ENCODE results near the gene GPR37. TPM values are rescaled to one million over a fixed set of nuclear protein-coding genes. Genes with fewer than 3 reads are reported as not detected.

The GPR37 gene
- total RNA-seq, 1 donor from 2014 or later: 0.21 TPM

DNA sequence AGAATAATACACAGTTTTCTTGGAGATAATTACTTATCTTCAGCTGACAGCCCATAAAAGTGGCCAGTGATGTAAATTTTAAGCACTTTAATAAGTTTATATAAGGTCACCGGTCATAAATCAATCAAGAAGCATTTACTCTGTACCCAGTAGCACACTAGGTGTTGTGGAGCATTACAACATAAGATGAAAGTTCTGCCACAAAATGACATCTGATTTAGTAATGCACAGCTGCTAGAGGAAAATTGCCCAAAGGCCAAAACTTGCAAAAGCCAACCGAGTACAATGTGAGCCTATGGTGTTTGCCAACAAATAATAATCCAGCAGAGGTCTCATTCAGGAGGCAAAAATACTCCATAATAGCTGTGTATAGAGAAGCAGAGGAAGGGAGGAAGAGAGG is 63.6 kb downstream of the GPR37 start:
- Histone ChIP-seq H3K27ac (no peak overlapping the region), H3K4me2 (no peak overlapping the region), H3K4me3 (no peak overlapping the region), H2AFZ (replicated peaks) (no peak overlapping the region), H3K9me3 (ENCODE audit: low read depth) (no peaks in the 10 kb centered on the region), H3K27me3 (no peaks in the 10 kb centered on the region), H3K9ac (no peak overlapping the region), H3K4me1 (no peaks in the 10 kb centered on the region), H3K36me3 (no peaks in the 10 kb centered on the region), H4K20me1 (ENCODE audit: low read depth) (no peaks in the 10 kb centered on the region), H3F3A (ENCODE audit: low read depth) (no peaks in the 10 kb centered on the region), H3K79me2 (ENCODE audit: low read depth) (no peaks in the 10 kb centered on the region)
- Mint-ChIP-seq H3K4me3 (no peak overlapping the region), H3K27ac (no peak overlapping the region), H3K27me3 (ENCODE audit: insufficient read depth, low read depth) (no peaks in the 10 kb centered on the region), H3K9me3 (peaks cover 2% of the 10 kb centered on the region), H3K36me3 (no peaks in the 10 kb centered on the region), H3K4me1 (no peaks in the 10 kb centered on the region)
- no peak for DNase-seq (ENCODE audit: low spot score)
- TF ChIP-seq, protein P1, sequence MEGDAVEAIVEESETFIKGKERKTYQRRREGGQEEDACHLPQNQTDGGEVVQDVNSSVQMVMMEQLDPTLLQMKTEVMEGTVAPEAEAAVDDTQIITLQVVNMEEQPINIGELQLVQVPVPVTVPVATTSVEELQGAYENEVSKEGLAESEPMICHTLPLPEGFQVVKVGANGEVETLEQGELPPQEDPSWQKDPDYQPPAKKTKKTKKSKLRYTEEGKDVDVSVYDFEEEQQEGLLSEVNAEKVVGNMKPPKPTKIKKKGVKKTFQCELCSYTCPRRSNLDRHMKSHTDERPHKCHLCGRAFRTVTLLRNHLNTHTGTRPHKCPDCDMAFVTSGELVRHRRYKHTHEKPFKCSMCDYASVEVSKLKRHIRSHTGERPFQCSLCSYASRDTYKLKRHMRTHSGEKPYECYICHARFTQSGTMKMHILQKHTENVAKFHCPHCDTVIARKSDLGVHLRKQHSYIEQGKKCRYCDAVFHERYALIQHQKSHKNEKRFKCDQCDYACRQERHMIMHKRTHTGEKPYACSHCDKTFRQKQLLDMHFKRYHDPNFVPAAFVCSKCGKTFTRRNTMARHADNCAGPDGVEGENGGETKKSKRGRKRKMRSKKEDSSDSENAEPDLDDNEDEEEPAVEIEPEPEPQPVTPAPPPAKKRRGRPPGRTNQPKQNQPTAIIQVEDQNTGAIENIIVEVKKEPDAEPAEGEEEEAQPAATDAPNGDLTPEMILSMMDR (IDR thresholded peaks at IDR 0.05): no peak
- TF ChIP-seq EZH2phosphoT487 (IDR thresholded peaks at IDR 0.05) (no peak), EZH2 (IDR thresholded peaks at IDR 0.05) (no peak)

DNA sequence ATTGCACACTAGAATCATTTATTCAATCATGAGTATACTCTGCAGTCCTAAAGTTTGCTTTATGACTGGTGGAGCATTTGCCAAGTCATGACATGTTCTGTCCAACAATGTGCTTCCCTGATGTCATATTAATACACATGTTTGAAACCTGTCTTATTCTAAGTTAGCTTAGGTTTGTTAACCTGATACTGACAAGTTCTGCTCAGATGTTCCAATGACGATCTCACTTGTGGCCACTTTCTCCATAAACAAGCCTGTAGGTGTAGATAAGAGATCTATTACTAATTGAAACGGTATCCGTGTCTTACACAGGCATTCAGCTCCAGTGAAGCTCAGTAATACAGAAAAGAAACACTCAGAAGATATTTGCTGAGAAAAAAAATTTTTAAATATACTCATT is 64.9 kb downstream of the GPR37 start:
- Mint-ChIP-seq H3K27ac (no peak overlapping the region), H3K4me3 (no peak overlapping the region), H3K27me3 (ENCODE audit: insufficient read depth, low read depth) (no peaks in the 10 kb centered on the region), H3K4me1 (no peaks in the 10 kb centered on the region), H3K9me3 (no peaks in the 10 kb centered on the region), H3K36me3 (no peaks in the 10 kb centered on the region)
- Histone ChIP-seq H3K27me3 (no peaks in the 10 kb centered on the region), H3K9me3 (ENCODE audit: low read depth) (no peaks in the 10 kb centered on the region), H3K79me2 (ENCODE audit: low read depth) (no peaks in the 10 kb centered on the region), H3K4me2 (no peak overlapping the region), H3K27ac (no peak overlapping the region), H3K4me3 (no peak overlapping the region), H2AFZ (replicated peaks) (no peak overlapping the region), H3F3A (ENCODE audit: low read depth) (no peaks in the 10 kb centered on the region), H3K36me3 (no peaks in the 10 kb centered on the region), H3K9ac (no peak overlapping the region), H3K4me1 (no peaks in the 10 kb centered on the region), H4K20me1 (ENCODE audit: low read depth) (no peaks in the 10 kb centered on the region)
- TF ChIP-seq, protein P1 (IDR thresholded peaks at IDR 0.05): no peak
- TF ChIP-seq EZH2phosphoT487 (IDR thresholded peaks at IDR 0.05) (no peak), EZH2 (IDR thresholded peaks at IDR 0.05) (no peak)
- DNase-seq (ENCODE audit: low spot score): no peak

DNA sequence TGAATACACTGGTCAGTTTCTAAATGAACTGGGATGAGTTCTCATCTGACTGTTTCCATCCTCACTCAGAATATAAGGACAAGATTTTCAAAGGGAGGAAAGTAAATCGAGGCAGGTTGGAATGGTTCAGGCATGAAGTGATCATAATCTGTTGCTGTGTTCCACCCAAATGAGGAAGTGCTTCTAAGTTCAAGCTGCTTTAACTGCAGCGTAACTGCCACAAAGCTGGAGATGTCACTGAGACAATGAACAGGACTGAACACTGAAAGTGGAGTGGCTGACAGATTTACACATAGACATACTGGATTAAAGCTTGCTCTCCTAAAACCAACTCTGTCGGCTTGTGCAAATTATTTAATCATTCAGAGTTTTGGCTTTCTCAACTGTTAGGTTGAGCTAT is 66.6 kb downstream of the GPR37 start:
- Mint-ChIP-seq H3K36me3 (no peaks in the 10 kb centered on the region), H3K4me3 (no peak overlapping the region), H3K9me3 (no peaks in the 10 kb centered on the region), H3K27me3 (ENCODE audit: insufficient read depth, low read depth) (no peaks in the 10 kb centered on the region), H3K4me1 (no peaks in the 10 kb centered on the region), H3K27ac (no peak overlapping the region)
- Histone ChIP-seq H3K9ac (no peak overlapping the region), H3K27ac (no peak overlapping the region), H3K27me3 (no peaks in the 10 kb centered on the region), H2AFZ (replicated peaks) (no peak overlapping the region), H3K9me3 (ENCODE audit: low read depth) (no peaks in the 10 kb centered on the region), H3K4me1 (no peaks in the 10 kb centered on the region), H3K79me2 (ENCODE audit: low read depth) (no peaks in the 10 kb centered on the region), H3K4me2 (no peak overlapping the region), H4K20me1 (ENCODE audit: low read depth) (no peaks in the 10 kb centered on the region), H3K4me3 (no peak overlapping the region), H3F3A (ENCODE audit: low read depth) (no peaks in the 10 kb centered on the region), H3K36me3 (no peaks in the 10 kb centered on the region)
- TF ChIP-seq, protein P1 (IDR thresholded peaks at IDR 0.05): no peak
- TF ChIP-seq EZH2phosphoT487 (IDR thresholded peaks at IDR 0.05): no peak
- no peak for TF ChIP-seq EZH2 (IDR thresholded peaks at IDR 0.05)
- DNase-seq (ENCODE audit: low spot score): no peak

Data from neural progenitor cell (in vitro differentiated cells).